ENCODE measurements around the gene INPP5E.

Gene INPP5E

DNA sequence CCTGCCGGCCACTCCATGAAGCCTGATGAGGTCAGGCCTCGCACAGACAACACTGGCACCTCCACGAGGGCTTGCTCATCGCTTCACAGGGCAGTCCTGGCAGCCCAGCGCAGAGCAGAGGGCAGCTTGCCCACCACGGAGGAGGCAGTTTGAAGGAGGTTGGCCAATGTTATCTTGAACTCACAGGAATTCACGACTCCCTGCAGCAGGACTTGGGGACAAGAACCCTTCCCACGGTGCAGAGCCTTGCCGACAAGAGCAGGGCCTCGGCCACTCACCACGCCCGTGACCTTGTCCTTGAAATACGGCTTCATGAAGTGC lies 44.7 kb downstream of the INPP5E start:
- TF ChIP-seq, protein P1, sequence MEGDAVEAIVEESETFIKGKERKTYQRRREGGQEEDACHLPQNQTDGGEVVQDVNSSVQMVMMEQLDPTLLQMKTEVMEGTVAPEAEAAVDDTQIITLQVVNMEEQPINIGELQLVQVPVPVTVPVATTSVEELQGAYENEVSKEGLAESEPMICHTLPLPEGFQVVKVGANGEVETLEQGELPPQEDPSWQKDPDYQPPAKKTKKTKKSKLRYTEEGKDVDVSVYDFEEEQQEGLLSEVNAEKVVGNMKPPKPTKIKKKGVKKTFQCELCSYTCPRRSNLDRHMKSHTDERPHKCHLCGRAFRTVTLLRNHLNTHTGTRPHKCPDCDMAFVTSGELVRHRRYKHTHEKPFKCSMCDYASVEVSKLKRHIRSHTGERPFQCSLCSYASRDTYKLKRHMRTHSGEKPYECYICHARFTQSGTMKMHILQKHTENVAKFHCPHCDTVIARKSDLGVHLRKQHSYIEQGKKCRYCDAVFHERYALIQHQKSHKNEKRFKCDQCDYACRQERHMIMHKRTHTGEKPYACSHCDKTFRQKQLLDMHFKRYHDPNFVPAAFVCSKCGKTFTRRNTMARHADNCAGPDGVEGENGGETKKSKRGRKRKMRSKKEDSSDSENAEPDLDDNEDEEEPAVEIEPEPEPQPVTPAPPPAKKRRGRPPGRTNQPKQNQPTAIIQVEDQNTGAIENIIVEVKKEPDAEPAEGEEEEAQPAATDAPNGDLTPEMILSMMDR (IDR thresholded peaks at IDR 0.05; ENCODE audit: low read depth, low read length) = no peak
- no peak for DNase-seq (ENCODE audit: extremely low read depth, low read depth)

DNA sequence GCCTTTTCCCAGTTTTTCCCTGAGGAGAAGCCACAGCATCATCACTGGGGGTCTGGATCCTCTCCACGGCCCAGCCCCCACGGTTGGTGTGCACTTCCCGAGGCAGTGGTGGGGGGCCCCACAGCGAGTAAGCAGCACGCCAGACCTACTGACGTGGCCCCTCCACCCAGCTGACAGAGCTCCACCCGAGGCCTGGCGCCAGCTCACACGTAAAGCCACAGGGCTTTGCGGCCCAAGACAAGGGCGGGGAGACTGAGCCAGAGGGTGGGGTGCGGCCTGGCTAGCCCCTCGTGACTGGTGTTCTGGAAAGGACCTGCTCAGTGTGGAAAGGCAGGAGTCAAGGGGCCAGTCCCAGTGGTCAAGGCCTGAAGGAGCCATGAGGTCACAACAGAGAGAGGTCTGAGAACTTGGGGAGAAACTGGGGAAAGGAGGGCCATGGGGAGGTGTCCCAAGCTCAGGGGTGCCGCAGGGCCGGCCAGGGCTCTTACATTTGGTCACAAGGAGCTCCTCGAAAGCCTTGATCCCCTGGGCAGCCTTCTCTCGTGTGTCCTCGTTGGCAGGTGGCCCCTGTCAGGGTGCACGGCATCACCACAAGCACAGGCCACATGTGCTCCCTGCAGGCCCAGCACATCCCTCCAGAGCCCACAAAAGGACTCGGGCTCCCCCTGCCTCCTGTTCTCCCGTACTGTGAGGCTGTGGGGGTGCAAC lies 45.2 kb downstream of the INPP5E start:
- TF ChIP-seq, protein P1 (IDR thresholded peaks at IDR 0.05; ENCODE audit: low read depth, low read length) = no peak
- DNase-seq (ENCODE audit: extremely low read depth, low read depth) = no peak

DNA sequence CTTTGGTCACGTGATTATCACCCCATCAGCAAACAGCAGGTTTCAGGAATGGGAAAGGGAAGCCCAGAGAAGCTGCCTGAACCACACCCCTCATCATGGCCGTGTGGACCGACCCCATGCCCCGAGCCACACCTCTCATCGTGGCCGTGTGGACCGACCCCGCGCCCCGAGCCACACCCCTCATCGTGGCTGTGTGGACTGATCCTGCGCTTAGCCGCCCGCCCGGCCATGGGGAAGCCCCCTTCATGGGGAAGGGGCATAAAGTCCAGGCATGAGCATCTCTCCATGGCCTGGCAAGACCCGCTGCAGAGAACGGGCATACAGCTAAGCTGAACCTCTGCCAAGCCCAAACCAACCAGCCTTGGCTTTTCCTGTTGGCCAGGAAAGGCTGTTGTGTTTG lies 46.1 kb downstream of the INPP5E start:
- TF ChIP-seq, protein P1 (IDR thresholded peaks at IDR 0.05; ENCODE audit: low read depth, low read length) = no peak
- no peak for DNase-seq (ENCODE audit: extremely low read depth, low read depth)

DNA sequence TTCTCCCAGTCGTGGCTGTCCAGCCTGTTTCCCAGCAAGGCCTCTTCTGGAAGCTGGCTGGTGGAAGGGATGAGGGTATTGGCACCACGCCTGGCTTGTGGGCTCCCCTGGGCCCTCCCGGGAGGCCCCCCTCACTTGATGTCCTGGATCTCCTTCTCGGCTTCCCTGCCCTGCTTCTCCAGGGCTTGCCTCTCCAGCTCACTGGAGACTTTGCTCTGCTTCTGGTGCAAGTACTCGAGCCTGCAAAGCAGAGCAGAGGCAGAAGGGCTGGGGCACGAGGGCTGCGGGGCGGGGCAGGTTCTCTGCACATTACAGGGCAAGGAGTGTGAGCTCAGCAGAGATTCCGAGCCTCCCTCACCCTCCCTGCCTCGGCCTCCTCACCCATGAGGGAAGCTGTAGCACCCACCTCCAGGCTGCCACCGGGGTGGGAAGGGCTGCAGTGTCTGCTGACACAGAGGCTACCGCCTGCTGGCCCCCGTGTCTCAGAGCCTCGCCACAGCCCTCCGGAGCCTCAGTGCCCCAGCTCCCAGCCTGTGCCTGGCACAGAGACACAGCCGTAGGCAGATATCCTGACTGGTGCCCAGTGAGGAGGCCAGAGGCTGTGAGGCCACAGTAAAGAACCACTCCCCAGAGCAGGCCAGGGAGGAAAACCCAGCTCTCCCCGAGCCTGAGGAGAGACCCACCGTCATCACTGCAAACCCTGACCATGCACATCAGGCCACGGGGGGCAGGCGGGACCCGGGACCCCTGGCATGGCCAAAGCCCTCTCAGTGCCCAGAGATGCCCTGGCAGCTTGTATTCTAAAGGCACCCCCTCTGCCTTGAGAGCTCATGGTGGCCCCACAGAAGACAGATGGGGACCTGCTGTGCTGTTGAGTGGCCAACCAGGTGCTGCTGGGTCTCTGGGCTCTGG lies 46.9 kb downstream of the INPP5E start:
- DNase-seq (ENCODE audit: extremely low read depth, low read depth) = no peak
- TF ChIP-seq, protein P1 (IDR thresholded peaks at IDR 0.05; ENCODE audit: low read depth, low read length) = no peak

DNA sequence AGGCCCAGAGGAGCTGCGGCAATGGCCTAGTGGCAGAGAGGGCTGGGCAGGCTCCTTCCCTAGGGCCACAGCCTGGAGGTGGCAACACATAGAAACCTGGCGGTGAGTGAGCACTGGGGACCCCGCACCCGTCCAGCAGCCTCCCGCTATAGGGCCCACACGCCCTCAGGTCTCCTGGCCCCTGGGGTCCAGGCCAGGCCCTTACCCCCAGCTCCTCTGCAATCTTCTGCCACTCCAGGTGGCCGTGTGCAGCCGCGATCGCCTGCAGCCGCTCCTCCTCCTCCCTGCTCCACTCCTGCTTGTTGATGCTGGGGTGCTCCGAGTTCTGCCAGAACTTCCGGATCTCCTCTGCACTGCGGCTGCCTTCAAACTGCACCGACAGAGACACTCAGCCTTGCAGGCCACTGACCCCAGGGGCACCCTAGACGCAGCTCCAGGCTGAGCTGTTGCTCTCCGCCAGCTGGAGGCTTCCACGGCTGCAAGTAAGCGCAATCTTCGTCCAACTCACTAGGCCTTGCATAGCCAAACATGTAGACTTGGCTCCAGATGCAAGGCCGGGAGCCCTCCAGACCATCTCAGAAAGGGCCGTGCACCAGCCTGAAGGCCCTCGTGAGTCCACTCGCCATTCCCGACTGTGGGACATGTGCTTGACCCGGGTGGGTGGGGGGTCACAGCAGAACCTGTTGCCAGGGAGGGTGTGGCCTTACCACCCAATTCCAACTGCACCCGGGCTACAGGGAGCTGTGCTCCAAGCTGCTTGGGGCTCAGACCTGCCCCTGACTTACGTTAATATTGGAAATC lies 47.7 kb downstream of the INPP5E start:
- TF ChIP-seq, protein P1 (IDR thresholded peaks at IDR 0.05; ENCODE audit: low read depth, low read length) = no peak
- DNase-seq (ENCODE audit: extremely low read depth, low read depth) = no peak

DNA sequence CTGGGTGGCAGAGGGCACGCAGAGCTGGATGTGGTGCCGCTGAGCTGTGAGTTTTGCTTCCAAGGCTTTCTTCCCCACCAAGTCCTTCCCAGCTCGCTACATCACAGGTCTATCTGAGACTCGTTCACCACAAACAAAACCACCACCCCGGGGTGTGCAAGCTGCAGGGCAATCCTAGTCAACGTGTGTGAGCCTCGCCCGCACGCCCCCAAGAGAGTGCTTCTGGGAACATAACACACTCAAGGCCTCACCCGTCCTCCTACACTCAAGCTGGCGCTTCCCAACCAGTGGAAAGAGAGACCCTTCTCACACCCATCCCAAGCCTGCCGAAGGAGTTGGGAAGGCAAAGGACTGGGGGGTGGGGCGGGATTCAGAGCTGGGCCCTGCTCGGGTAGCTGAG lies 50.2 kb downstream of the INPP5E start:
- DNase-seq (ENCODE audit: extremely low read depth, low read depth) = no peak
- TF ChIP-seq, protein P1 (IDR thresholded peaks at IDR 0.05; ENCODE audit: low read depth, low read length) = no peak
